ENCODE measurements around the gene CLIC3.
"Not testable (repeated sequence)": the region's sequence is repeated elsewhere in the genome, so short reads cannot be mapped to it uniquely, and the experiment has no call there.

Gene CLIC3

DNA sequence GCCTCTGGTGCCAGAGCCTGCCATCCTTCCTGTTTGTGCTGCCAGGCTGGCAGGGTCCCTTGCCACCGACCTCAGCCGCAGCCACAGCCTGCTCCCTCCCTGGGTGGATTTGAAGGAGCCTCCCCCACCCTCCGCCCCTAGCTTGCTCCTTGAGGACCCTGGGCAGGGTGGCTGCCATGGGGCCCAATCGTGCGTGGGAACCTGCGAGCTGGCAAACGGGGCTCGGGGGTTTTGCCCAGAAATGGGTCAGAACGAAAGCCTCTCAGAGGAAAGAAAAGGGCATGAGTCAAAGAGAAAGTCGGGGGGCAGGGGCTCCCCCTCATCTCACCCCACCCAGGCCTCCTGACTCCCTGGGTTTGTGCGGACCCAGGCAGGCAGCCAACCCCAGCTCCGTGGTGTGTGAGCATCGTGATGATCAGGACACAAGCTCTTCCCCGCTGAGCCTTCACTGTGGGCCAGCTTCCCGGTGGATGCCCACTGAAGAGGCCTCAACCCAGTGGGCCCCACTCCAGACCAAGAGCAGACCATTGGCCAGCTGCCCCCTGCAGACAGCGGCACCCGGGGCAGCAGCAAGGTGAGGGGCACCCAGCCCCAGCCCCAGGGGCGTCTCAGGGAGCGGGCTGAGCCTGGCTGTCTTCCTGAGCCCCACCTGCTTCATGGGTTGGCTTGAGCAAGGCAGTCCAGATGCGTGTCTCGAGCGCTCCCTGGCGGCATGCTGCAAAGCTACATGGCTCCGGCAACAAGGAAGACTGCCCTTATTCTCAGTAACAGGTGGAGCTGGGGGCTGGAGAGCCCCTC, 38.5 kb upstream of the CLIC3 start:
- FAIRE-seq, result no peak
- TF ChIP-seq CTCF (IDR thresholded peaks at IDR 0.05; ENCODE audit: insufficient read depth, missing control alignments), result peak; percentile 96
- DNase-seq (ENCODE audit: insufficient read length, low spot score), result peak; percentile 96

GRCh38 chr9:137034039-137034708, 37.8 kb upstream of the CLIC3 start:
- no peak for TF ChIP-seq CTCF (IDR thresholded peaks at IDR 0.05; ENCODE audit: insufficient read depth, missing control alignments)
- DNase-seq (ENCODE audit: insufficient read length, low spot score) (no peak), FAIRE-seq (no peak)

- not testable (repeated sequence) for FAIRE-seq; DNase-seq (ENCODE audit: insufficient read length, low spot score)
These were observed 37.1 kb upstream of the CLIC3 start for GRCh38 chr9:137033481-137033880.

DNA sequence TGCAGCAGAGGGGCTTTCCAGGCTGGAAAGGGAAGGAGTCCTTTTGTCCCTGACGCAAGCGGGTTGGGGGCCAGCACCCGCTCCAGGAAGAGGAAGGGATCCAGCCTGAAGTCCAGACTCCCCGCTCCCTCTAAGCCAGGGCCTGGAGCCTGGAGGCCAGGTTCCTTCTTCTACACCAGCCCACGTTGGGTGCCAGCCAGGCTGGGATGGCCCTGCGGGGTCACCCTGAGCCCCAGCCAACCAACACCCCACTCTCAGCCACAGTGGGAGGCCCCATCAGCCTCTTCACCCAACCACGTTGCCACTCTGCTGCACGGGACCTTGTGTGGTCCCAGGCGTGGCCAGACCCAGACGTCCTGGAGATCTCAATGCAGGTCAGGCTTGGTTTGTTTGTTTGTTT, 36.5 kb upstream of the CLIC3 start:
- FAIRE-seq, result no peak
- TF ChIP-seq CTCF (IDR thresholded peaks at IDR 0.05; ENCODE audit: insufficient read depth, missing control alignments), result no peak
- no peak for DNase-seq (ENCODE audit: insufficient read length, low spot score)

DNA sequence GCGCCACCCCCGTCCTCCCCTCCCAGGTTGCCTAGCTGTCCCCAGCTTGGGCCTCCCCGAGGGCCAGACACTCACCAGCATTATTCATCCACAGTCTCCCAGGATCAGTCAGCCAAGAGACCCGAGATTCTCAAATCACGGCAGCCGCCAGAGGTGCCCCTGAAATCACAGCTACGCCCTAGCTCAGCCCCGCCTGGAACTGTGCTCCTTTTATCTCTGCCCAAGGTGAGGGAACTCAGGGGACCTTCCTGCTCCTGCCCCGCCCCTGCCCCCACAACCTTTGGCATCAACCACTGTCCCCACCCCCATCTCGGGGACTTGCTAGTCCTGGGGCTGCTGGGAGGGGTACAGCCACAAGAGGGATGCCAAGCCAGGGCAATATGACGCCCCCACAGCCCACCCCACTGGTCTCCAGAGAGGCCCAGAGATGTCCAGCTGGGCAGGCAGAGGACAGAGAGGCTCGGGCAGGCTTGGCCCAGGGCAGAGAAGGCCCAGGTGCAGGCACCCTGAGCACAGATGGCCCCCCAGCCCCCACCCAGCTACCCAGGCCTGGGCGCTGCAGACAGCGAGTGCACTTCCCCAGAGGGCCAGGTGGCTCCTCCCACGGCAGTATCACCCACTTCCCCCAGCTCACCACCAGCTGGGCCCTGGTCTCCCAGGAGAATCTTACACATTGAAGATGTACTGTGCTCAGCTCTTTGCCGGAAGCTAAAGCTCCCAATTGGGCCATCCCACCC, 35.7 kb upstream of the CLIC3 start, which contains the start of gene FUT7:
Gene FUT7 (minus strand): TSS at position 185 of the 737 bp plus-strand sequence. CDS start 97 bp downstream, at position 88.
- FAIRE-seq (no peak), DNase-seq (ENCODE audit: insufficient read length, low spot score) (no peak)
- TF ChIP-seq CTCF (IDR thresholded peaks at IDR 0.05; ENCODE audit: insufficient read depth, missing control alignments), result no peak

DNA sequence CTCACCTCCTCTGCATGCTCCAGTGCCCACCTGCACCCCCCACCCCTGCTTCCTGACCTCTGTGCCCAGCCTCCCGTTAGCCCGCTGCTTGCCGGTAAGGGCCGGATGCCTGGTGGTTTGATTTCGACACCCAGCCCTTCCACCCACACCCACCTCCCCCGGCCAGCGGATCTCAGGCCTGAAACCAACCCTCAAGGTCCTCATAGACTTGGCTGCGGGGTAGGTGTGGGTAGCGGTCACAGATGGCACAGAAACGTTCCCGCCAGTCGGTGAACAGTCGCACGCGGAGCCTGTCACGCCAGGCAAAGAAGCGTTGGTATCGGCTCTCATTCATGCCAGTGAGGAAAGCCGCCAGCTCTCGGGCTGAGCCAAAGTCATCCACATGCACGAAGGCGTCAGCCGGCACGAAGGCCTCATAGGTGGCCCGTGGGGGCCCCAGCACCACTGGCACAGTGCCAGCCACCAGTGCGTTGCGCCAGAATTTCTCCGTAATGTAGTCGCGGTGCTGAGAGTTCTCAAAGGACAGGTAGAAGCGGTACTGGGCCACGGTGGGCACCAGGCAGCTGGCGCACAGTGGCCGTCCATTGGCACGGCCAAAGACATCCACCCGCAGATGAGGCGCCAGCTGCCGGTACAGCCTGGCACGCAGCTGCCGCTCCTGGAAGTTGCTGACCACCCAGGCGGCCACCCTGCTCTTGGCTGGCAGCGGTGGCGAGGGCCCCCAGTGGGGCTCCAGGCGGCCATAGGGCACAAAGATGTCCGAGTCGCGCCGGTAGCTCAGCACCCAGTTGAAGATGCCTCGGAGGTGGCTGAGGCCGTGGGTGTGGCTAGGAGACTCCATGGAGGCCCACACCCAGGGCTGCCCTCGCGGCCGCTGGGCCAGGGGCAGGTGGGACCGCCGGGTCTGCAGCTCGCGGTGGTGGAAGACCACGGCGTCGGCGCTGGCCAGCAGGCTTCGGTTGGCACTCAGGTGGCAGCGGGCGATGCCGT, 34.5 kb upstream of the CLIC3 start:
- TF ChIP-seq CTCF (IDR thresholded peaks at IDR 0.05; ENCODE audit: insufficient read depth, missing control alignments), result no peak
- FAIRE-seq (no peak), DNase-seq (ENCODE audit: insufficient read length, low spot score) (no peak)
